ENCODE results near the gene PHACTR4. TPM values are rescaled to one million over a fixed set of nuclear protein-coding genes. Genes with fewer than 3 reads are reported as not detected.

The PHACTR4 gene
- total and polyA plus RNA-seq, 2 of the 13 experiments (the other 11 are each of a cell fraction or from before 2014, with no cell fraction given), result 13.9 to 17.1 TPM

DNA sequence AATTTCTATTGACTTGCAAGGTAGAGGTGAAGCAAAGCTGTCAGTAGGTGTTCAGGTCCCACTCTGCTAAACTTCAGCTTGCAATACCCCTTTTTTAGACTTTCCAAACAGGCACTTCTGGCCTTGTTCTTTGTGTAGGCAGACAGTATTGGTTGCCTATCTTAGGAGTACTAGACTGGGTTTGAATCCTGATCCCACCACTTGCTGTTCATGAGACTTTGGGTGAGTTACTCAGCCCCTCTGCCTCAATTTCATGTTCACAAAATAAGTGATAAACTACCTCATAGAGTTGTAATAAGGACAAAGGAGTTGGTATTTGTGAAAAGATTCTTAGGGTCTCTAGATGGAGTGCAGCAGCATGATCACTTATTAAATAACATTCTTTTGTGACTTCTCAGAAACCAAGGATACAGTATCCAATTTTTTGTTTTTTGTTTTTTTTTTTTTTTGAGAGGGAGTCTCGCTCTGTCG, 141.5 kb downstream of the PHACTR4 start (continued):
- TF ChIP-seq KMT2B (CRISPR knock-in tag; IDR thresholded peaks at IDR 0.05) (no peak), CREM (IDR thresholded peaks at IDR 0.05) (no peak), CREM (CRISPR knock-in tag; IDR thresholded peaks at IDR 0.05) (no peak), EEA1 (CRISPR knock-in tag; IDR thresholded peaks at IDR 0.05; ENCODE audit: borderline replicate concordance) (no peak), ZNF484 (CRISPR knock-in tag; IDR thresholded peaks at IDR 0.05; ENCODE audit: borderline replicate concordance, low read depth) (no peak), ZNF382 (CRISPR knock-in tag; IDR thresholded peaks at IDR 0.05; ENCODE audit: borderline replicate concordance) (no peak), GTF3A (CRISPR knock-in tag; conservative IDR thresholded peaks at IDR 0.05) (no peak), ZNF3 (CRISPR knock-in tag; IDR thresholded peaks at IDR 0.05) (no peak), KAT2B (IDR thresholded peaks at IDR 0.05; ENCODE audit: borderline replicate concordance, low read depth, low read length) (no peak), MEF2D (CRISPR knock-in tag; IDR thresholded peaks at IDR 0.05) (0 out of 2 replicates have a peak, but pooled peaks have one; percentile 35), MAZ (IDR thresholded peaks at IDR 0.05; ENCODE audit: borderline replicate concordance, low read depth, low read length) (no peak), MAZ (CRISPR knock-in tag; IDR thresholded peaks at IDR 0.05; ENCODE audit: low read depth) (peak; percentile 19; the same call in 1 of the 2 replicates), JUND (CRISPR knock-in tag; IDR thresholded peaks at IDR 0.05) (no peak)
- TF ChIP-seq, protein P1, sequence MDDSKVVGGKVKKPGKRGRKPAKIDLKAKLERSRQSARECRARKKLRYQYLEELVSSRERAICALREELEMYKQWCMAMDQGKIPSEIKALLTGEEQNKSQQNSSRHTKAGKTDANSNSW (CRISPR knock-in tag; IDR thresholded peaks at IDR 0.05; ENCODE audit: borderline replicate concordance), result no peak
- TF ChIP-seq, protein P2, sequence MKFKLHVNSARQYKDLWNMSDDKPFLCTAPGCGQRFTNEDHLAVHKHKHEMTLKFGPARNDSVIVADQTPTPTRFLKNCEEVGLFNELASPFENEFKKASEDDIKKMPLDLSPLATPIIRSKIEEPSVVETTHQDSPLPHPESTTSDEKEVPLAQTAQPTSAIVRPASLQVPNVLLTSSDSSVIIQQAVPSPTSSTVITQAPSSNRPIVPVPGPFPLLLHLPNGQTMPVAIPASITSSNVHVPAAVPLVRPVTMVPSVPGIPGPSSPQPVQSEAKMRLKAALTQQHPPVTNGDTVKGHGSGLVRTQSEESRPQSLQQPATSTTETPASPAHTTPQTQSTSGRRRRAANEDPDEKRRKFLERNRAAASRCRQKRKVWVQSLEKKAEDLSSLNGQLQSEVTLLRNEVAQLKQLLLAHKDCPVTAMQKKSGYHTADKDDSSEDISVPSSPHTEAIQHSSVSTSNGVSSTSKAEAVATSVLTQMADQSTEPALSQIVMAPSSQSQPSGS (CRISPR knock-in tag; IDR thresholded peaks at IDR 0.05), result no peak
- TF ChIP-seq, protein P3, sequence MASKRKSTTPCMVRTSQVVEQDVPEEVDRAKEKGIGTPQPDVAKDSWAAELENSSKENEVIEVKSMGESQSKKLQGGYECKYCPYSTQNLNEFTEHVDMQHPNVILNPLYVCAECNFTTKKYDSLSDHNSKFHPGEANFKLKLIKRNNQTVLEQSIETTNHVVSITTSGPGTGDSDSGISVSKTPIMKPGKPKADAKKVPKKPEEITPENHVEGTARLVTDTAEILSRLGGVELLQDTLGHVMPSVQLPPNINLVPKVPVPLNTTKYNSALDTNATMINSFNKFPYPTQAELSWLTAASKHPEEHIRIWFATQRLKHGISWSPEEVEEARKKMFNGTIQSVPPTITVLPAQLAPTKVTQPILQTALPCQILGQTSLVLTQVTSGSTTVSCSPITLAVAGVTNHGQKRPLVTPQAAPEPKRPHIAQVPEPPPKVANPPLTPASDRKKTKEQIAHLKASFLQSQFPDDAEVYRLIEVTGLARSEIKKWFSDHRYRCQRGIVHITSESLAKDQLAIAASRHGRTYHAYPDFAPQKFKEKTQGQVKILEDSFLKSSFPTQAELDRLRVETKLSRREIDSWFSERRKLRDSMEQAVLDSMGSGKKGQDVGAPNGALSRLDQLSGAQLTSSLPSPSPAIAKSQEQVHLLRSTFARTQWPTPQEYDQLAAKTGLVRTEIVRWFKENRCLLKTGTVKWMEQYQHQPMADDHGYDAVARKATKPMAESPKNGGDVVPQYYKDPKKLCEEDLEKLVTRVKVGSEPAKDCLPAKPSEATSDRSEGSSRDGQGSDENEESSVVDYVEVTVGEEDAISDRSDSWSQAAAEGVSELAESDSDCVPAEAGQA (IDR thresholded peaks at IDR 0.05; ENCODE audit: low read depth), result no peak
- TF ChIP-seq, protein P3 (CRISPR knock-in tag; IDR thresholded peaks at IDR 0.05; ENCODE audit: borderline replicate concordance), result no peak
- TF ChIP-seq, protein P4, sequence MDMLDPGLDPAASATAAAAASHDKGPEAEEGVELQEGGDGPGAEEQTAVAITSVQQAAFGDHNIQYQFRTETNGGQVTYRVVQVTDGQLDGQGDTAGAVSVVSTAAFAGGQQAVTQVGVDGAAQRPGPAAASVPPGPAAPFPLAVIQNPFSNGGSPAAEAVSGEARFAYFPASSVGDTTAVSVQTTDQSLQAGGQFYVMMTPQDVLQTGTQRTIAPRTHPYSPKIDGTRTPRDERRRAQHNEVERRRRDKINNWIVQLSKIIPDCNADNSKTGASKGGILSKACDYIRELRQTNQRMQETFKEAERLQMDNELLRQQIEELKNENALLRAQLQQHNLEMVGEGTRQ (IDR thresholded peaks at IDR 0.05; ENCODE audit: low read depth, low read length), result no peak
- TF ChIP-seq, protein P4 (CRISPR knock-in tag; IDR thresholded peaks at IDR 0.05; ENCODE audit: borderline replicate concordance), result no peak
- TF ChIP-seq, protein P5, sequence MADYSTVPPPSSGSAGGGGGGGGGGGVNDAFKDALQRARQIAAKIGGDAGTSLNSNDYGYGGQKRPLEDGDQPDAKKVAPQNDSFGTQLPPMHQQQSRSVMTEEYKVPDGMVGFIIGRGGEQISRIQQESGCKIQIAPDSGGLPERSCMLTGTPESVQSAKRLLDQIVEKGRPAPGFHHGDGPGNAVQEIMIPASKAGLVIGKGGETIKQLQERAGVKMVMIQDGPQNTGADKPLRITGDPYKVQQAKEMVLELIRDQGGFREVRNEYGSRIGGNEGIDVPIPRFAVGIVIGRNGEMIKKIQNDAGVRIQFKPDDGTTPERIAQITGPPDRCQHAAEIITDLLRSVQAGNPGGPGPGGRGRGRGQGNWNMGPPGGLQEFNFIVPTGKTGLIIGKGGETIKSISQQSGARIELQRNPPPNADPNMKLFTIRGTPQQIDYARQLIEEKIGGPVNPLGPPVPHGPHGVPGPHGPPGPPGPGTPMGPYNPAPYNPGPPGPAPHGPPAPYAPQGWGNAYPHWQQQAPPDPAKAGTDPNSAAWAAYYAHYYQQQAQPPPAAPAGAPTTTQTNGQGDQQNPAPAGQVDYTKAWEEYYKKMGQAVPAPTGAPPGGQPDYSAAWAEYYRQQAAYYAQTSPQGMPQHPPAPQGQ (CRISPR knock-in tag; IDR thresholded peaks at IDR 0.05; ENCODE audit: borderline replicate concordance), result no peak
